ENCODE results near the gene NAXD. TPM values are rescaled to one million over a fixed set of nuclear protein-coding genes. Genes with fewer than 3 reads are reported as not detected.
"Not testable (repeated sequence)": the region's sequence is repeated elsewhere in the genome, so short reads cannot be mapped to it uniquely, and the experiment has no call there.

The NAXD gene
- 20.5 TPM for polyA plus RNA-seq (2013, experiment 1 of 2)
- polyA plus RNA-seq (2013, experiment 2 of 2): 17.9 TPM

- WGBS, 2 experiments (ENCODE audit: insufficient coverage in 2 of 2): 3% methylated on average over 70 to 82 of the region's 95 CpGs
- H3K27ac ChIP-seq (ENCODE audit: low read depth, low read length, severe bottlenecking): peak within 1 kb of the TSS; percentile 57
- H3K4me1 ChIP-seq (ENCODE audit: control insufficient read depth, insufficient read depth, low read length, poor library complexity, severe bottlenecking): peaks cover 8% of the 10 kb centered on the region
Measured at GRCh38 chr13:110615322-110616102, at the start of gene NAXD. Gene NAXD (plus strand): TSS chr13:110615545. CDS start chr13:110615602, 57 bp downstream.

DNA sequence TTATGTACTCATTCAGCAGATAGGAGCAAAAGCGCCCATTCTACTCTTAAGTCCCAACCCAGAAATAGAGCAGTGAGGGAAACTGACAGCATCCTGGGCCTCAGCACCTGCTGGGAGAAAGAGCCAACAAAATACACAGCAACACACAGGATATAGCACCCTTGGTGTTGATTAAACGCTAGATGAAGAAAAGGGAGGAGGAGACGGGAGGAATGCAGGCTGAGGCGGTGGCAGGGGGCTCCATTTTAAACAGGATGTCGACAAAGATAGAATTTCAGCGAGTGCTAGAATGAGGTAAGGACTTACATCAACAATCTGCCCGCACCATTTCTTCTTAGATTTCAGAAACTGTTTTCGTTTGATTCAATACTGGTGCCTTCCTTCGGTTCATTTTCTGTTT is 49.2 kb upstream of the NAXD start:
- Histone ChIP-seq H3K36me3 (ENCODE audit: control insufficient read depth, insufficient read depth, low read length) (no peaks in the 10 kb centered on the region), H3K4me1 (ENCODE audit: control insufficient read depth, insufficient read depth, low read length, poor library complexity, severe bottlenecking) (no peaks in the 10 kb centered on the region), H3K27ac (ENCODE audit: low read depth, low read length, severe bottlenecking) (no peak overlapping the region), H3K4me3 (ENCODE audit: extremely low read depth, insufficient read depth, low read length, poor library complexity, severe bottlenecking) (no peak overlapping the region), H3K9me3 (ENCODE audit: control insufficient read depth, low read length) (no peaks in the 10 kb centered on the region)
- WGBS, 2 experiments (ENCODE audit: insufficient coverage in 2 of 2): 75% methylated on average over 5 of the region's 9 CpGs; no CpG with 5 or more reads in 1 of the 2 experiments

More at GRCh38 chr13:110615322-110616102, at the start of gene NAXD:
- no peaks in the 10 kb centered on the region for H3K9me3 ChIP-seq (ENCODE audit: control insufficient read depth, low read length)
- H3K4me3 ChIP-seq (ENCODE audit: extremely low read depth, insufficient read depth, low read length, poor library complexity, severe bottlenecking): peak within 1 kb of the TSS; percentile 86
- H3K36me3 ChIP-seq (ENCODE audit: control insufficient read depth, insufficient read depth, low read length): peaks cover 6% of the 10 kb centered on the region

GRCh38 chr13:110568612-110569011 is 46.7 kb upstream of the NAXD start:
- no peak overlapping the region for H3K4me3 ChIP-seq (ENCODE audit: extremely low read depth, insufficient read depth, low read length, poor library complexity, severe bottlenecking)
- no peaks in the 10 kb centered on the region for H3K4me1 ChIP-seq (ENCODE audit: control insufficient read depth, insufficient read depth, low read length, poor library complexity, severe bottlenecking)
- no peaks in the 10 kb centered on the region for H3K9me3 ChIP-seq (ENCODE audit: control insufficient read depth, low read length)
- 97 to 100% methylated on average over 3 of the region's 3 CpGs for WGBS, 2 experiments (ENCODE audit: insufficient coverage in 2 of 2)
- no peak overlapping the region for H3K27ac ChIP-seq (ENCODE audit: low read depth, low read length, severe bottlenecking)
- H3K36me3 ChIP-seq (ENCODE audit: control insufficient read depth, insufficient read depth, low read length): no peaks in the 10 kb centered on the region

DNA sequence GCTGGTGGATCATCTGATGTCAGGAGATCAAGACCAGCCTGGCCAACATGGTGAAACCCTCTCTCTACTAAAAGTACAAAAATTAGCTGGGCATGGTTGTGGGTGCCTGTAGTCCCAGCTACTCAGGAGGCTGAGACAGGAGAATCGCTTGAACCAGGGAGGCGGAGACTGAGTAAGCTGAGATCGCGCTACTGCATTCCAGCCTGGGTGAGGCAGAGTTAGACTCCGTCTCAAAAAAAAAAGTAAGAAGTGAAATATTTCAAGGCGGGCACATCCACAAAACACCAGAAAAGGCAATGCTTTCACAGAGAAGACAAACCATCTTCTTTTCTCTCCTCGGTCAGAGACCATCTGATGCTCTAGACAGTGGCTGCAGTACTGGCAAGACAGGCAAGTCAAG is 45.4 kb upstream of the NAXD start:
- 87 to 95% methylated on average over 3 to 5 of the region's 7 CpGs for whole genome bisulfite sequencing, 2 experiments (ENCODE audit: insufficient coverage in 2 of 2)
- not testable (repeated sequence) for H3K9me3 ChIP-seq (ENCODE audit: control insufficient read depth, low read length); H3K4me3 ChIP-seq (ENCODE audit: extremely low read depth, insufficient read depth, low read length, poor library complexity, severe bottlenecking); H3K27ac ChIP-seq (ENCODE audit: low read depth, low read length, severe bottlenecking); H3K4me1 ChIP-seq (ENCODE audit: control insufficient read depth, insufficient read depth, low read length, poor library complexity, severe bottlenecking); H3K36me3 ChIP-seq (ENCODE audit: control insufficient read depth, insufficient read depth, low read length)

DNA sequence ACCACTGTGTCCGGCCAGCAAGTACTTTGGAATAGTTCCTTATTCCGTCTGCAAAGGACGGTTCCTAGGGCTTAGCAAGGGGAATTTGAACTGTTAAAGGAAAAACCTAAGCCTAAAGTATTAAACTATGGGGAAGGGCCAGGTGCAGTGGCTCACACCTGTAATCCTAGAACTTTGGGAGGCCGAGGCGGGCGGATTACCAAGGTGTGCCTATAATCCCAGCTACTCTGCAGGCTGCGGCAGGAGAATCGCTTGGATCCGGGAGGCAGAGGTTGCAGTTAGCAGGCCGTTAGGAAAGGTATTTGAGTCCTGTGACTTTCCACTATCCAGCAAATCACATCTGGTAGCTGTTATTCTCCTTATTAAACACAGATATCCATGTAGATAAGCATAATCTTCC is 44.5 kb upstream of the NAXD start:
- Histone ChIP-seq H3K9me3 (ENCODE audit: control insufficient read depth, low read length) (no peaks in the 10 kb centered on the region), H3K36me3 (ENCODE audit: control insufficient read depth, insufficient read depth, low read length) (no peaks in the 10 kb centered on the region), H3K4me1 (ENCODE audit: control insufficient read depth, insufficient read depth, low read length, poor library complexity, severe bottlenecking) (peaks cover 6% of the 10 kb centered on the region), H3K4me3 (ENCODE audit: extremely low read depth, insufficient read depth, low read length, poor library complexity, severe bottlenecking) (no peak overlapping the region), H3K27ac (ENCODE audit: low read depth, low read length, severe bottlenecking) (no peak overlapping the region)
- WGBS, 2 experiments (ENCODE audit: insufficient coverage in 2 of 2): 93 to 96% methylated on average over 3 to 4 of the region's 10 CpGs

- Histone ChIP-seq H3K36me3 (ENCODE audit: control insufficient read depth, insufficient read depth, low read length) (no peaks in the 10 kb centered on the region), H3K4me3 (ENCODE audit: extremely low read depth, insufficient read depth, low read length, poor library complexity, severe bottlenecking) (no peak overlapping the region), H3K9me3 (ENCODE audit: control insufficient read depth, low read length) (no peaks in the 10 kb centered on the region), H3K4me1 (ENCODE audit: control insufficient read depth, insufficient read depth, low read length, poor library complexity, severe bottlenecking) (peaks cover 6% of the 10 kb centered on the region), H3K27ac (ENCODE audit: low read depth, low read length, severe bottlenecking) (no peak overlapping the region)
- WGBS, 2 experiments (ENCODE audit: insufficient coverage in 2 of 2): 90 to 91% methylated on average over 15 to 20 of the region's 20 CpGs
Measured at GRCh38 chr13:110571896-110572777, 43.2 kb upstream of the NAXD start.

DNA sequence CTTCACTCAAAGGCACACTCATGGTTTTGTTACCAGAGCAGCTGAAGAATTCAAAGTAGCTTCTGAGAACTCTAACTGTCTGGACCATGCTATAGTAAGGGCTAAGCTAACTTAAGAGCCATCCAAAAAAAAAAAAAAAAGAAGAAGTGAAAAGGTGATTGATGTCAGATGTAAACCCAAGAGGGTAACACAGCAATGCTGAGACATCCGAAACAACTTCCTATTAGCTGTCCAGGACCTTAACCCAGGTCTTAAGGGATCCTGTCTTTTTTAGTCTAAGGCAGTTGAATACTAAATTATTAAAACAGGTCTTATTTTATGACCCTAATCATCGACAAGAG is 42.6 kb upstream of the NAXD start:
- H3K27ac ChIP-seq (ENCODE audit: low read depth, low read length, severe bottlenecking): no peak overlapping the region
- peaks cover 6% of the 10 kb centered on the region for H3K4me1 ChIP-seq (ENCODE audit: control insufficient read depth, insufficient read depth, low read length, poor library complexity, severe bottlenecking)
- 100% methylated on average over 1 of the region's 2 CpGs for WGBS, 2 experiments (ENCODE audit: insufficient coverage in 2 of 2)
- H3K4me3 ChIP-seq (ENCODE audit: extremely low read depth, insufficient read depth, low read length, poor library complexity, severe bottlenecking): no peak overlapping the region
- H3K9me3 ChIP-seq (ENCODE audit: control insufficient read depth, low read length): no peaks in the 10 kb centered on the region
- no peaks in the 10 kb centered on the region for H3K36me3 ChIP-seq (ENCODE audit: control insufficient read depth, insufficient read depth, low read length)

DNA sequence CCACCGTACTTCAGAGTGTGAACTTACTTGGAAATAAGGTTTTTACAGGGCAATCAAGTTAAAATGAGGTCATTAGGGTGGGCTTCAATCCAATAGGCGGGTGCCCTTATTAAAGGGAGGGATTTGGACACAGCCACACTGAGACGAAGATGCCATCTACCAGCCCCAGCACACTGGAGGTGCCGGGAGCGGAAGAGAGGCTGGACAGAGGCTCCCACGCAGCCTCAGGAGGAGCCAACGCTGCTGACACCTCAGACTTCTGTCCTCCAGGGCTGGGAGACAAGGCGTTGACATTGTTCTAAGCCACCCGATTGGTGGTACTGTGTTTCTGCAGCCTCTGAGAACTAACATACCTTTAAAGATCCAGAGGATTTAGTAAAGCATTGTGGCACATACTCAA is 41.2 kb upstream of the NAXD start:
- Histone ChIP-seq H3K4me3 (ENCODE audit: extremely low read depth, insufficient read depth, low read length, poor library complexity, severe bottlenecking) (no peak overlapping the region), H3K9me3 (ENCODE audit: control insufficient read depth, low read length) (no peaks in the 10 kb centered on the region), H3K36me3 (ENCODE audit: control insufficient read depth, insufficient read depth, low read length) (no peaks in the 10 kb centered on the region), H3K27ac (ENCODE audit: low read depth, low read length, severe bottlenecking) (no peak overlapping the region), H3K4me1 (ENCODE audit: control insufficient read depth, insufficient read depth, low read length, poor library complexity, severe bottlenecking) (peaks cover 6% of the 10 kb centered on the region)
- 84 to 86% methylated on average over 6 to 8 of the region's 9 CpGs for WGBS, 2 experiments (ENCODE audit: insufficient coverage in 2 of 2)

DNA sequence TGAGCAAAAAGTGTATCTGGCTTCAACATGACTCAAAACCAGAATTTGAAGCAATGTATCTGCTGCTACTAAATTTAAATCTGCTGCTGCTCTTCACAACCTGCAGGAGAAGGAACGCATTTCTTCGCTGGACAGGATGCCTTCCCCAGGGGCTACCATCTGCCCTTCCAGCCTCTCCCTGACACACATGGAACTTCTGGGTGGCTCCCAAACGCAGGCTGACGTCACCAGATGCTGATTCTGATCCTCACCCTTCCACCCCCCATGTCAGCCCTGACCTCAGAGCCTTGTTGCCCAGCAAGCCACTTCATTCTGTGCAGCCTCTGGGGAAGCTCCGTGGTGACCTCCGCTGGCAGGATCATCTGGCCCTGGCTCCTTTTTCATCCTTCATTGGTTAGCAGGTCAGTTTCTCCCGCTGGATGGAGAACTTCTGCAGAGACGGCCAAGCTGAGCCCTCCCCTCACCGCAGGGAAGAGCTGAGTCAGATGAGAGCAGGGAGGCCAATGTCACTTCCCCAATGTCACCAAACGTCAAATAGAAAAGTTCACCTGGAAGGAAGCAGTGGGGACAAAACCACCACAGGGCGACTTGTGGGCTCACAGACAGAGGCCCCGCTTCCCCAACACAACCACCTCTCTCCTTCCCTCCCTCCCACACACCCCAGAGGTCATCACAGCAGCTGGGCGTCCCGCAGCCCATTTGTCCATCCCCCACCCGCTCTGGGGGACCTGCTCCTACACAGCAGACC is 39.8 kb upstream of the NAXD start:
- H3K27ac ChIP-seq (ENCODE audit: low read depth, low read length, severe bottlenecking): no peak overlapping the region
- peaks cover 6% of the 10 kb centered on the region for H3K4me1 ChIP-seq (ENCODE audit: control insufficient read depth, insufficient read depth, low read length, poor library complexity, severe bottlenecking)
- no peak overlapping the region for H3K4me3 ChIP-seq (ENCODE audit: extremely low read depth, insufficient read depth, low read length, poor library complexity, severe bottlenecking)
- no peaks in the 10 kb centered on the region for H3K9me3 ChIP-seq (ENCODE audit: control insufficient read depth, low read length)
- 40 to 58% methylated on average over 8 to 12 of the region's 15 CpGs for WGBS, 2 experiments (ENCODE audit: insufficient coverage in 2 of 2)
- no peaks in the 10 kb centered on the region for H3K36me3 ChIP-seq (ENCODE audit: control insufficient read depth, insufficient read depth, low read length)

DNA sequence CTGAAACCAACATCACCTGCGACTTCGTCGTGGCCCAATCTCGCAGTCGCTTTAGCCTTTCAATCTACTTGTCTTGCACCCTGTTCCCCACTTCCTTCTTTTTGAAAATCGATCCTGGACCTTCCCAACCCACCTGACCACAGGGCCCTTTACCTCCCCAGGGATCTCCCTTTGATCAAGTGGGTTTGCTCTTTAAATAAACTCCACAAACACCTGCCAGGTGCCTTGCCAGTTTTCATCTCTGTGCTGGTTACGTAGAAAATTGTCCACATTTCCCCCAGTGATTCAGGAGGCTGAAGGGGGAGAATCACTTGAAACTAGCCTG is 39.3 kb upstream of the NAXD start:
- WGBS, 2 experiments (ENCODE audit: insufficient coverage in 2 of 2): 83 to 91% methylated on average over 7 of the region's 7 CpGs
- Histone ChIP-seq H3K27ac (ENCODE audit: low read depth, low read length, severe bottlenecking) (no peak overlapping the region), H3K4me1 (ENCODE audit: control insufficient read depth, insufficient read depth, low read length, poor library complexity, severe bottlenecking) (peaks cover 6% of the 10 kb centered on the region), H3K36me3 (ENCODE audit: control insufficient read depth, insufficient read depth, low read length) (no peaks in the 10 kb centered on the region), H3K4me3 (ENCODE audit: extremely low read depth, insufficient read depth, low read length, poor library complexity, severe bottlenecking) (no peak overlapping the region), H3K9me3 (ENCODE audit: control insufficient read depth, low read length) (no peaks in the 10 kb centered on the region)
